Calu3 (cell line): ENCODE results near the gene BEAN1. TPM values are rescaled to one million over a fixed set of nuclear protein-coding genes. Genes with fewer than 3 reads are reported as not detected.
A peak's percentile ranks its signal among the peaks of the same experiment; 100 is the strongest.

Source experiments
- BruUV-seq: library from RNA; stranded (reverse); fragments of 400-500 nt; replicated peaks from 2 replicates; lab custom pipeline; 2021; lab: Mats Ljungman, UMichigan
- CTCF ChIA-PET: fragments of 300-600 bp; sonication (Branson Sonifier 250); formaldehyde crosslinking; loops from one replicate; lab custom pipeline; 2022; ENCODE audit warnings: antibody characterized with exemption; lab: Charles Lee
- DNase-seq: peaks from one replicate; pipeline ENCODE4 v3.0.0; 2022
- H3K27ac Mint-ChIP-seq: one replicate; pipeline ENCODE4 v1.8.0; 2022; ENCODE audit warnings: mixed read lengths; ENCODE audit not compliant: unreplicated experiment
- H3K27me3 Mint-ChIP-seq: one replicate; pipeline ENCODE4 v1.8.0; 2022; ENCODE audit warnings: mixed read lengths; ENCODE audit not compliant: unreplicated experiment
- H3K36me3 Mint-ChIP-seq: one replicate; pipeline ENCODE4 v1.8.0; 2022; ENCODE audit warnings: mild to moderate bottlenecking, moderate library complexity, mixed read lengths; ENCODE audit not compliant: insufficient read depth, unreplicated experiment
- H3K4me1 Mint-ChIP-seq: one replicate; pipeline ENCODE4 v1.8.0; 2022; ENCODE audit warnings: mild to moderate bottlenecking, low read depth, mixed read lengths; ENCODE audit not compliant: unreplicated experiment
- H3K4me3 Mint-ChIP-seq: one replicate; pipeline ENCODE4 v1.8.0; 2022; ENCODE audit warnings: mild to moderate bottlenecking, low read depth, moderate library complexity, mixed read lengths; ENCODE audit not compliant: unreplicated experiment
- H3K9me3 Mint-ChIP-seq: one replicate; pipeline ENCODE4 v1.8.0; 2022; ENCODE audit warnings: low read depth, mixed read lengths; ENCODE audit not compliant: unreplicated experiment
- intact Hi-C: fragments of 100-400 bp; cut with micrococcal nuclease; formaldehyde crosslinking; loops from one replicate; pipeline ENCODE4 v1.10.0; 2022; ENCODE audit not compliant: unreplicated experiment
- total RNA-seq: library from RNA; stranded (reverse); gene quantifications from 2 replicates; pipeline ENCODE4 v1.2.3, GENCODE V29; 2022
- TF ChIP-seq, protein P1 (sequence below): fragments of 200-600 bp; IDR thresholded peaks from one replicate; pipeline ENCODE4 v1.8.0; 2022; ENCODE audit warnings: antibody characterized with exemption; ENCODE audit not compliant: unreplicated experiment

BEAN1 gene
- total RNA-seq, 1 experiment from 2014 or later, result 3.1 TPM

DNA sequence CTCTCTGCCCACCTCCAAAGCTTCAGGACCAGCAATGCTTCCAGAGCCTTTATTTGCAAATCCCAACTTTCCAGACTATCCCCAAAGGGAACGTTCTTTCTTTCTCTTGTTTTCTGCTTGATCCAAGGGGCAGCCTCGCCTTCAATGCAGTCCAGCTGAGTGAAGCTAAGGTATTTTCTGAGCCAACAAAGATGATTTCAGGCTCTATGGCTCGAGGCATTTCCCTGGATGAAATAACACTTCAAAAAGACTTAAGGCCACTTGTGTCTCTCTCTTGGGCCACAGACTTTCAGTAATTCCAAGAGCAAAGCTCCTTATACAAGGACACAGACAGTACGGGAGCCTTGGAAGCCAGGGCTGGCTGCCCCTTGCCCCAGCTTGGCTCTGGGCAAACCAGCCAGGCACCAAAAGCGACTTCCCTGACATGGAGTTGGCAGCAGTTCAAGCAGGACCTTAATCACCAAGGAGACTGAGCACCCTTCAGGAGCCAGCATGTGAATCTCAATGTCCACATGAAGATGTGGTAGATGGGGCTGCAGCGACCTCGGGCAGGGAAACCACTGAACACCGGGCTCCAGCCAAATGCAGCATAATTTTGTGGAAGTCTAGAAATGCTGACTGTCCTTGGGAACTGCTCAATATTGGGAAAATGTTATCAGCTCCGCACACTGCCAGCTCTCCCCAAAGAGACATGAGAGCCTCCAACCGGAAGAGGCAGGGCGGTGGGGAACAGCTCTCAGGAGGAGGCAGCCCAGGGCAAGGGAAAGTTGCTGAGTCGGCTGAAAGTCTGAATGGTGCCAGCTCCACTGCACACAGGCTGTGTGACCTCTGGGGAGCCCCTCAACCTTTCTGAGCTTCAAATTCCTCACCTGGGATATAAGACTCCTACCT is 83.9 kb downstream of the BEAN1 start:
- intact Hi-C loops, result loop anchor here (2.0 kb wide), 1 partner anchor 102 kb away; no protein-coding TSS in a partner anchor
- TSS peak; percentile 44 for BruUV-seq
- H3K36me3 Mint-ChIP-seq, result peaks cover 87% of the 10 kb centered on the region
- H3K27me3 Mint-ChIP-seq, result no peaks in the 10 kb centered on the region
- peak overlapping the region; percentile 43 for H3K4me3 Mint-ChIP-seq
- peak; percentile 67 for DNase-seq
- CTCF ChIA-PET, result interaction anchor here (1.5 to 2.5 kb wide), 3 partner anchors 11 to 104 kb away, joined by 8 to 14 read pairs (median 9); no protein-coding TSS in a partner anchor
- H3K9me3 Mint-ChIP-seq, result peaks cover 6% of the 10 kb centered on the region
- H3K27ac Mint-ChIP-seq, result peak overlapping the region; percentile 99
- H3K4me1 Mint-ChIP-seq, result peaks cover 93% of the 10 kb centered on the region
- TF ChIP-seq, protein P1, sequence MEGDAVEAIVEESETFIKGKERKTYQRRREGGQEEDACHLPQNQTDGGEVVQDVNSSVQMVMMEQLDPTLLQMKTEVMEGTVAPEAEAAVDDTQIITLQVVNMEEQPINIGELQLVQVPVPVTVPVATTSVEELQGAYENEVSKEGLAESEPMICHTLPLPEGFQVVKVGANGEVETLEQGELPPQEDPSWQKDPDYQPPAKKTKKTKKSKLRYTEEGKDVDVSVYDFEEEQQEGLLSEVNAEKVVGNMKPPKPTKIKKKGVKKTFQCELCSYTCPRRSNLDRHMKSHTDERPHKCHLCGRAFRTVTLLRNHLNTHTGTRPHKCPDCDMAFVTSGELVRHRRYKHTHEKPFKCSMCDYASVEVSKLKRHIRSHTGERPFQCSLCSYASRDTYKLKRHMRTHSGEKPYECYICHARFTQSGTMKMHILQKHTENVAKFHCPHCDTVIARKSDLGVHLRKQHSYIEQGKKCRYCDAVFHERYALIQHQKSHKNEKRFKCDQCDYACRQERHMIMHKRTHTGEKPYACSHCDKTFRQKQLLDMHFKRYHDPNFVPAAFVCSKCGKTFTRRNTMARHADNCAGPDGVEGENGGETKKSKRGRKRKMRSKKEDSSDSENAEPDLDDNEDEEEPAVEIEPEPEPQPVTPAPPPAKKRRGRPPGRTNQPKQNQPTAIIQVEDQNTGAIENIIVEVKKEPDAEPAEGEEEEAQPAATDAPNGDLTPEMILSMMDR, result no peak

DNA sequence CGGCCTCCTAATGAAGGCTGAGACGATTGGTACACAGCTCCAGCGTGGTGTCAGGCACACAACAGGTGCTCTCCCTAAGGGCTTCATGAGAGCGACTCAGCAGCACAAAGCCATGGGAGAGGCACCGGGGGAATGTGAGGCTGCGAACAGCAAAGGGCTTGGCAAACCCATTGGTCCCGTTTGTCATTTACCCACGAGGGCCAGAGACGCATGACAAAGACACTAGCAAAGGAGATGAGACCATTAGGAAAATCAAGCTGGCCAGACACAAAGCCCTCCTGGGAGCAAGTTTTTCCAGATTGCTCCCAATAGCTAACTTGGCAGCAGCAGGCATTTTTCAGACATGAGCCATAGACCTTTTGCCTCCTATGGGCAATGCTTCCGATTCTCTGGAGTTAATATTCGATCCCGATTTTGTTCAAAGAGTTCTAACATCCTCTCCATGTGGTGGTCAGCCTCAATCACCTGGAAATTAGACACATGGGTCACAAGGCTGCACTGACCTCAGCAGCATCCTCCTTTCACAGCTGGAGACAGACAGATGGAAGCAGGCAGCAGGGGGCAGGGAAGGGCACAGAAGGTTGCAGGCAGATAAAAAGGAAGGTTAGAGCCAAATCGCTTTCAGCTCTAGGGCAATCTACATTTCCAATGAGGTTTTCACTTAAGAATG is 84.6 kb downstream of the BEAN1 start:
- TF ChIP-seq, protein P1, result no peak
- Mint-ChIP-seq H3K4me3 (peak overlapping the region; percentile 43), H3K9me3 (peaks cover 6% of the 10 kb centered on the region), H3K27ac (peak overlapping the region; percentile 99), H3K27me3 (no peaks in the 10 kb centered on the region), H3K4me1 (peaks cover 95% of the 10 kb centered on the region), H3K36me3 (peaks cover 87% of the 10 kb centered on the region)
- no TSS peak for BruUV-seq
- intact Hi-C loops, result loop anchor here (2.0 kb wide), 1 partner anchor 103 kb away; no protein-coding TSS in a partner anchor
- DNase-seq, result peak; percentile 80
- CTCF ChIA-PET, result interaction anchor here (0.6 to 2.5 kb wide), 5 partner anchors 10 to 105 kb away, joined by 3 to 14 read pairs (median 8); no protein-coding TSS in a partner anchor

DNA sequence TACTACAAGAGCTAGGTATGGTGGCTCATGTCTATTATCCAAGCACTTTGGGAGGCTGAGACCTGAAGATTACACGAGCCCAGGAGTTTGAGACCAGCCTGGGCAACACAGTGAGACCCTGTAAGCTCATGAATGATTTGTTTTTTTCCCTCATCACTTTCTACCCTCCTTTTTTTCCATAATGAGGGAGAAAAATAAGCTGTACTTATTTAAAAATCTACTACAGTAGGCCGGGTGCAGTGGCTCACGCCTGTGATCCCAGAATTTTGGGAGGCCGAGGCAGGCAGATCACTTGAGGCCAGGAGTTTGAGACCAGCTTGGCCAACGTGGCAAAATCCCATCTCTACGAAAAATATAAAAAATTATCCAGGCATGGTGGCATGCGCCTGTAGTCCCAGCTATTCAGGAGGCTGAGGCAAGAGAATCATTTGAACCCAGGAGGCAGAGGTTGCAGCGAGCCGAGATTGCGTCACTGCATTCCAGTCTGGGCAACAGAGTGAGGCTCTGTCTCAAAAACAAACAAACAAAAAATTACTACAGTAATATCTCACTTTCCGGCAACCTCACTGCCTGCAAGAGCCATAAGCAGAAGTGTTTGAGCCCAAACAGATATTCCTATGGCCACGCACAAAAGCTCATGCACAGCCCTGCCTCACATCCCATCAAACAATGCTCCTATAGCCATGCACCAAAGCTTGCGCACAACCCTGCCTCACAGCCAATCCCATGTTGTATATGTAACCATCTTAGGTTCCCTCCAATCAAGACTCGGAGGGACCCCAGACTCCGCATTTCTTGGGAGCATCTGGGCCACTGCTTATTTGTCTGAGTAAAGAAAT is 85.4 kb downstream of the BEAN1 start:
- CTCF ChIA-PET, result interaction anchor here (0.6 to 2.5 kb wide), 5 partner anchors 9 to 106 kb away, joined by 3 to 14 read pairs (median 4); no protein-coding TSS in a partner anchor
- BruUV-seq, result TSS peak; percentile 52
- peak; percentile 66 for DNase-seq
- H3K27ac Mint-ChIP-seq, result peak overlapping the region; percentile 99
- intact Hi-C loops, result no loop called here
- H3K27me3 Mint-ChIP-seq, result no peaks in the 10 kb centered on the region
- peaks cover 95% of the 10 kb centered on the region for H3K4me1 Mint-ChIP-seq
- H3K9me3 Mint-ChIP-seq, result peaks cover 3% of the 10 kb centered on the region
- H3K36me3 Mint-ChIP-seq, result peaks cover 87% of the 10 kb centered on the region
- TF ChIP-seq, protein P1, result no peak
- H3K4me3 Mint-ChIP-seq, result peak overlapping the region; percentile 43
